Uterus (tissue), 4 donors: ENCODE measurements around the gene MMP7. TPM values are rescaled to one million over a fixed set of nuclear protein-coding genes. Genes with fewer than 3 reads are reported as not detected.

Experiments
- DNase-seq, 2 donors: peaks; one replicate each; pipeline ENCODE4 v3.0.0-alpha.2; 2019 to 2020
- H3K27ac ChIP-seq, 2 donors: fragments of 200-600 bp; sonication (generic); 1 replicate in 1 of 2; 2 replicates in 1 of 2; pipeline ENCODE4 v1.5.1; 2016 to 2018
- H3K27me3 ChIP-seq, 2 donors: fragments of 200-600 bp; sonication (generic); one replicate each; pipeline ENCODE4 v1.5.1; 2018 to 2019; ENCODE audit warnings: control low read depth in 1 of 2
- H3K36me3 ChIP-seq, 2 donors: fragments of 200-600 bp; sonication (generic); one replicate each; pipeline ENCODE4 v1.5.1; 2019; ENCODE audit warnings: control low read depth in 1 of 2
- H3K4me1 ChIP-seq, 2 donors: fragments of 200-600 bp; sonication (generic); one replicate each; pipeline ENCODE4 v1.5.1; 2018 to 2019; ENCODE audit warnings: control low read depth in 1 of 2
- H3K4me3 ChIP-seq, 2 donors: fragments of 200-600 bp; sonication (generic); 1 replicate in 1 of 2; 2 replicates in 1 of 2; pipeline ENCODE4 v1.5.1; 2018 to 2019; ENCODE audit warnings: mild to moderate bottlenecking in 1 of 2
- H3K9me3 ChIP-seq, 2 donors: fragments of 200-600 bp; sonication (generic); one replicate each; pipeline ENCODE4 v1.5.1; 2019; ENCODE audit warnings: control low read depth in 1 of 2
- POLR2A ChIP-seq, 2 donors: fragments of 450-650 bp; IDR thresholded peaks; one replicate each; pipeline ENCODE4 v1.6.1; 2016; ENCODE audit warnings: antibody characterized with exemption in 2 of 2, mild to moderate bottlenecking in 1 of 2, moderate library complexity in 1 of 2
- intact Hi-C: fragments of 100-400 bp; cut with DNase I; formaldehyde crosslinking; loops from one replicate; pipeline ENCODE4 v1.15.1; 2023; ENCODE audit warnings: low total_unique reads
- total RNA-seq, 4 donors: library from RNA; depleted of rRNA in 3 of 4; stranded (reverse); fragments of >200 nt in 3 of 4; gene quantifications; one replicate each; pipeline versions ENCODE4 v1.1.0 to v1.2.4, GENCODE V29; 2014 to 2023
- TF ChIP-seq, protein P1 (sequence below), 4 experiments: fragments of 200-600 bp in 2 of 4; fragments of 450-650 bp in 2 of 4; sonication (generic) in 2 of 4; IDR thresholded peaks; one replicate each; pipeline ENCODE4 v1.5.1; 2016 to 2019; ENCODE audit warnings: antibody characterized with exemption in 4 of 4, mild to moderate bottlenecking in 2 of 4, moderate library complexity in 1 of 4
- donor health status: DM: yes; HTN: yes; CAD: no.

Gene MMP7
- total RNA-seq, 4 donors from 2014 or later: 7.2 to 40.5 (median 14.6) TPM

DNA sequence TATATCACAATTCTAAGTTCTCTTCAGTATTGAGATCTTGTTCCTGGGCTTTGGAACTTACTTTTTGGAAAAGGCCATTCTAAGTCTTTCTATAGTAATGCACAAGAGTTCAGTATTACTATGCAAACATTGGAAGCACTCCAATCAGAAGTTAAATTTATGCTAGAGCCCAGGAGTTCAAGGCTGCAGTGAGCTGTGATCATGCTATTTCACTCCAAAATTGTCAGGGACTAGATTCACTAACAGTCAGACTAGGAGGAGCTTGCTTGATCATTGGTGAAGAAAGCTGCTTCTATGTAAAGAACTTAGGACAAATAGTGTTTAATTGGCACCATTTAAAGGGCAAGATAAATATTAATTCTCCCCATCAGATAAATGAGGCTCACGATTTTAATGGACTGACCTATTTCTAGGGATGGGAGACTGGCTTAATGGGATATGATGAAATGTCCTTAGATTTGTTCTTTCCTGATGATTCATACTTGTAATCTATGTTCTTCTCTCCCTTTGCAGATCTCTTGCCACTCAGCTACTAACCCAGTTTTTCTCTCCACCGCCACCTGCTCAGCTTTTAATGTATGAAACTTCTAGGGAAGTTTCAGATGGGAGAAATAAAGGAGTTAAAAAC is 45.3 kb downstream of the MMP7 start:
- Histone ChIP-seq H3K9me3 (no peaks in the 10 kb centered on the region), H3K27ac (no peak overlapping the region), H3K36me3 (no peaks in the 10 kb centered on the region), H3K27me3 (no peaks in the 10 kb centered on the region), H3K4me3 (no peak overlapping the region), H3K4me1 (no peaks in the 10 kb centered on the region)
- TF ChIP-seq, protein P1, sequence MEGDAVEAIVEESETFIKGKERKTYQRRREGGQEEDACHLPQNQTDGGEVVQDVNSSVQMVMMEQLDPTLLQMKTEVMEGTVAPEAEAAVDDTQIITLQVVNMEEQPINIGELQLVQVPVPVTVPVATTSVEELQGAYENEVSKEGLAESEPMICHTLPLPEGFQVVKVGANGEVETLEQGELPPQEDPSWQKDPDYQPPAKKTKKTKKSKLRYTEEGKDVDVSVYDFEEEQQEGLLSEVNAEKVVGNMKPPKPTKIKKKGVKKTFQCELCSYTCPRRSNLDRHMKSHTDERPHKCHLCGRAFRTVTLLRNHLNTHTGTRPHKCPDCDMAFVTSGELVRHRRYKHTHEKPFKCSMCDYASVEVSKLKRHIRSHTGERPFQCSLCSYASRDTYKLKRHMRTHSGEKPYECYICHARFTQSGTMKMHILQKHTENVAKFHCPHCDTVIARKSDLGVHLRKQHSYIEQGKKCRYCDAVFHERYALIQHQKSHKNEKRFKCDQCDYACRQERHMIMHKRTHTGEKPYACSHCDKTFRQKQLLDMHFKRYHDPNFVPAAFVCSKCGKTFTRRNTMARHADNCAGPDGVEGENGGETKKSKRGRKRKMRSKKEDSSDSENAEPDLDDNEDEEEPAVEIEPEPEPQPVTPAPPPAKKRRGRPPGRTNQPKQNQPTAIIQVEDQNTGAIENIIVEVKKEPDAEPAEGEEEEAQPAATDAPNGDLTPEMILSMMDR (IDR thresholded peaks at IDR 0.05): no peak
- no peak for TF ChIP-seq POLR2A (IDR thresholded peaks at IDR 0.05)
- DNase-seq: no peak
- intact Hi-C loops: no loop called here

DNA sequence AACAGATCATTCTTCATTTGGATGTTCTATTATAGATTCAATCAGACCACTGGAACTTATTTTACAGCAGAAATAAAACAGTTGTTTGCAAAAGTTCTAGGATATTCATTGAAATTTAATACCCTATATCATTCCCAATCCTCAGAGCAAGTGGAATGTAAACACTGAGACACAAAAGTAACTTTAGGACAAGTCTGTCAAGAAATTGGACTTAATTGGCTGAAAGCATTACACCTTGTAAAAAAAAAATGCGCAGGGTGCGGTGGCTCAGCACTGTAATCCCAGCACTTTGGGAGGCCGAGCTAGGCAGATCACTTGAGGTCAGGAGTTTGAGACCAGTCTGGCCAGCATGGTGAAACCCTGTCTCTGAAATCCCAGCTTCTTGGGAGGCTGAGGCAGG is 48.1 kb downstream of the MMP7 start:
- TF ChIP-seq POLR2A (IDR thresholded peaks at IDR 0.05): no peak
- TF ChIP-seq, protein P1 (IDR thresholded peaks at IDR 0.05): no peak
- no peaks in the 10 kb centered on the region for H3K27me3 ChIP-seq
- no peaks in the 10 kb centered on the region for H3K9me3 ChIP-seq
- H3K4me3 ChIP-seq: no peak overlapping the region
- no peak for DNase-seq
- no peak overlapping the region for H3K27ac ChIP-seq
- H3K36me3 ChIP-seq: no peaks in the 10 kb centered on the region
- intact Hi-C loops: no loop called here
- H3K4me1 ChIP-seq: no peaks in the 10 kb centered on the region

DNA sequence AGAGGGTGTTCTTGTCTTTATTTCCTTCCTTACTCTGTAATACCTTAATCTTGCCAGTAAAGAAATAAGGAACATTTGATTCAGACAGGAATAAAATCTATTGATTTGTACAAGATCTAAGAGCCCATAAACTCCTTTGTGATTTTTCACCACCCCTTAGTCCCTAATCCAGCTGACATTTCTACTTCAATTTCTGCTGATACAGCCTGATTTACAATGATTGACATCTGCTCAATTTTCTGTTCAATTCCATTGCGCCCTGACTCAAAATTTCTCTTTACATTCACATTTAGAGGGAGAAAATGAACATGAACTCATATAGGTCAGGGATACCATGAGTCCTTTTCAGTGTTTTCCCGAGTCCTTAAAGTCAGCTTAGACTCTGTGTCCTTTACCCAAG is 50.8 kb downstream of the MMP7 start:
- intact Hi-C loops: no loop called here
- Histone ChIP-seq H3K4me3 (no peak overlapping the region), H3K9me3 (no peaks in the 10 kb centered on the region), H3K27me3 (no peaks in the 10 kb centered on the region), H3K27ac (peak overlapping the region in 1 of 2 donors; percentile 9), H3K4me1 (no peaks in the 10 kb centered on the region), H3K36me3 (no peaks in the 10 kb centered on the region)
- no peak for DNase-seq
- TF ChIP-seq, protein P1 (IDR thresholded peaks at IDR 0.05): no peak
- TF ChIP-seq POLR2A (IDR thresholded peaks at IDR 0.05): no peak

DNA sequence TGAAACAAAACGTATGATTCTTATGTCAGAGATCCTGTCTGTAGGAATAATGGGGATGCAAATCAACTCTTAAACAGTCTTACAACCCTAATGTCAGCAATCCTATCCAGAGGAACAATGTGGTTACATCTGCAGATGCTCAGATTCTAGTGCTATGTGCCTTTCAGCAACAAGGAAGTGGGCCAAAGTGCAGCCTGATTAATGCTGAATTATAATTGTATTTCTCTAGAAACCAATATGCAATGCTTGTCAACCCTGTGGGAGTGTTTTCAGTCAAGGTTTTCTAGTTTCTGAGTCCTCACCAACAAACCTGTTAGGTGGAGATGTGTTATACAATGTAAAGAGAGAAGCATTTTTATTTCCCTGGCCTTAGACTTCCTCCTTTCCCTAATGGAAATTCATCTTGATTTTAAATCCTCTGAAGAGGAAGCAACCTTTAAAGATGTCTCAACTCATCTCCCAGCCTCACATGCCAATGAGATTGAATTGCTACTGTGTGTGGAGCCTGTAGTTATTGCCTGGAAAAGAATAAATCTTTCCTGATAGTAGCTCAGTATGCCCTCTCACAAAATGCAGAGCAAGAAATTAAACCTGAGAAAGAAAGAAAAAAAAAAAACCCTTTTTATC is 51.8 kb downstream of the MMP7 start:
- H3K4me1 ChIP-seq: no peaks in the 10 kb centered on the region
- no peak for DNase-seq
- no peaks in the 10 kb centered on the region for H3K27me3 ChIP-seq
- no peaks in the 10 kb centered on the region for H3K36me3 ChIP-seq
- peak overlapping the region in 1 of 2 donors; percentile 9 for H3K27ac ChIP-seq
- no peak overlapping the region for H3K4me3 ChIP-seq
- intact Hi-C loops: no loop called here
- no peaks in the 10 kb centered on the region for H3K9me3 ChIP-seq
- TF ChIP-seq POLR2A (IDR thresholded peaks at IDR 0.05): no peak
- TF ChIP-seq, protein P1 (IDR thresholded peaks at IDR 0.05): no peak

DNA sequence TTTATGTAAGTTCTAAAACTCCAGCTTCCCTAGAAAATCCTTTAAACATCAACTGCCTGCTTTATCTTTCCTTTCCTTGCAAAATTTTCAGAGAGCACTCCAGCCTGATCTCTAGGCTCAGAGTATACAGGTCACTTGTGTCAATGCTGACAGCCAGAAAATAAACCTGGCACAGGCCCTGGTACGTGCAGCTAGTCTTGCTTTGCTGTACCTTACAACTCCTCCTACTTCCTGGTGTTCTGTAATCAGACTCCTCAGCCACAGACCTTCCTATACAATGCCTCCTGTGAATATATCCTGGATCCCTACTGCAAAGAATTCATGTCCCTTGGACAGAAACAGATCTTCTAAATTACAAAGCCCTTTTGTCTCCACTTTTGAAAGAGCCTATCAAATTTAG is 53.7 kb downstream of the MMP7 start:
- no peak for DNase-seq
- TF ChIP-seq, protein P1 (IDR thresholded peaks at IDR 0.05): no peak
- TF ChIP-seq POLR2A (IDR thresholded peaks at IDR 0.05): no peak
- intact Hi-C loops: no loop called here
- H3K9me3 ChIP-seq: no peaks in the 10 kb centered on the region
- H3K4me3 ChIP-seq: no peak overlapping the region
- no peaks in the 10 kb centered on the region for H3K4me1 ChIP-seq
- peak overlapping the region; percentile 29 to 65 for H3K27ac ChIP-seq
- no peaks in the 10 kb centered on the region for H3K27me3 ChIP-seq
- H3K36me3 ChIP-seq: no peaks in the 10 kb centered on the region
